ENCODE measurements around the gene CRYBG3. TPM values are rescaled to one million over a fixed set of nuclear protein-coding genes. Genes with fewer than 3 reads are reported as not detected.
A peak's percentile ranks its signal among the peaks of the same experiment; 100 is the strongest.

CRYBG3 gene
- total and polyA plus RNA-seq, 2 donors (not counting 1 experiment from before 2014, with no cell fraction given), result 8.7 to 29.9 TPM

DNA sequence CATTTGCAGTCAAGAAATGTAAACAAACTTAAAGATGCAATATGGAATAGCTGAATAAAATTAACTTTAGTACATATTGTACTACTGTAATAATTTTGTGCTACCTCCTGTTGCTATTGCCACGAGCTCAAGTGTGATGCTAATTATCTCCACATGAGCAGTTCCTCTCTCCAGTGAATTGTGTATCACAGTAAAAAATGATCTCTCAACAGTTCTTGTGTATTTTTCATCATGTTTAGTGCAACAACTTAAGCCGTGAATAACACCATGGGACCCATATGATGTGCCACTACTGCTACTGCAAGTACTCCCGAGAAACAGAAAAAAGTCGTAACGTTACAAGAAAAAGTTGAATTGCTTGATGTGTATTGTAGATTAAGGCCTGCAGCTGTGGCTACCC lies 138.1 kb downstream of the CRYBG3 start:
- Histone ChIP-seq H3K79me2 (ENCODE audit: control insufficient read depth, insufficient read depth, low read length) (peaks cover 2% of the 10 kb centered on the region), H3K9ac (ENCODE audit: insufficient read depth, low read length) (no peak overlapping the region), H4K20me1 (ENCODE audit: control insufficient read depth, extremely low read depth, insufficient read depth, low read length) (no peaks in the 10 kb centered on the region), H2AFZ (ENCODE audit: low read length) (no peak overlapping the region), H3K4me3 (replicated peaks in 1 of 4; ENCODE audit: control extremely low read depth in 1 of 4, insufficient read depth in 1 of 4, low read depth in 3 of 4, low read length in 4 of 4) (no peak overlapping the region), H3K27ac (ENCODE audit: insufficient read depth, low read length) (no peak overlapping the region), H3K36me3 (ENCODE audit: control insufficient read depth, insufficient read depth, low read length) (peaks cover 4% of the 10 kb centered on the region), H3K4me1 (ENCODE audit: control insufficient read depth, extremely low read depth, insufficient read depth, low read length) (peaks cover 9% of the 10 kb centered on the region), H3K9me3 (ENCODE audit: control insufficient read depth, insufficient read depth, low read depth, low read length) (no peaks in the 10 kb centered on the region), H3K4me2 (ENCODE audit: extremely low read depth, insufficient read depth, low read length) (no peak overlapping the region), H3K27me3 (ENCODE audit: control insufficient read depth, insufficient read depth, low read length) (no peaks in the 10 kb centered on the region)
- DNase-seq (ENCODE audit: low read depth in 2 of 2), result no peak
- TF ChIP-seq, protein P1, sequence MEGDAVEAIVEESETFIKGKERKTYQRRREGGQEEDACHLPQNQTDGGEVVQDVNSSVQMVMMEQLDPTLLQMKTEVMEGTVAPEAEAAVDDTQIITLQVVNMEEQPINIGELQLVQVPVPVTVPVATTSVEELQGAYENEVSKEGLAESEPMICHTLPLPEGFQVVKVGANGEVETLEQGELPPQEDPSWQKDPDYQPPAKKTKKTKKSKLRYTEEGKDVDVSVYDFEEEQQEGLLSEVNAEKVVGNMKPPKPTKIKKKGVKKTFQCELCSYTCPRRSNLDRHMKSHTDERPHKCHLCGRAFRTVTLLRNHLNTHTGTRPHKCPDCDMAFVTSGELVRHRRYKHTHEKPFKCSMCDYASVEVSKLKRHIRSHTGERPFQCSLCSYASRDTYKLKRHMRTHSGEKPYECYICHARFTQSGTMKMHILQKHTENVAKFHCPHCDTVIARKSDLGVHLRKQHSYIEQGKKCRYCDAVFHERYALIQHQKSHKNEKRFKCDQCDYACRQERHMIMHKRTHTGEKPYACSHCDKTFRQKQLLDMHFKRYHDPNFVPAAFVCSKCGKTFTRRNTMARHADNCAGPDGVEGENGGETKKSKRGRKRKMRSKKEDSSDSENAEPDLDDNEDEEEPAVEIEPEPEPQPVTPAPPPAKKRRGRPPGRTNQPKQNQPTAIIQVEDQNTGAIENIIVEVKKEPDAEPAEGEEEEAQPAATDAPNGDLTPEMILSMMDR (conservative IDR thresholded peaks at IDR 0.05 in 1 of 2, IDR thresholded peaks at IDR 0.05 in 1 of 2; ENCODE audit: low read depth in 1 of 2, low read length in 2 of 2), result no peak
- TF ChIP-seq EZH2 (IDR thresholded peaks at IDR 0.05; ENCODE audit: low read length, missing control alignments), result no peak

DNA sequence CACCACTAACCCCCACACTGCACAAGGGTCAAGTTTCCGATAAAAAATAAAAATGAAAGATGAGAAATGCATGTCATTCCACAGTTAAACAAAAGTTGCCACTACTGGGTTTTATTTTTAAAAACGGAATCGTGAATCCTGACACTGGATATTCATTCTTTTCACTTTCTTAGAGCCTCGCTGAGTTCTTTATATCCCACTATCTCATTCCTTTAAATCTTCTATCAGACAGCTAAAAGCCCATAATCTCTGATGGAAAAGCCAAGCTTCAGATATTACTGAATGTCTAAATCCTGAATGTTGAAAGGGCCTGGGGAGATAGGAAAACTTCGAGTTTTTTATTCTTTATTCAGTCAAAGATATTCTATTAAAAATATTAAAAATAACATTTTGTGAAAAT lies 138.7 kb downstream of the CRYBG3 start:
- peaks cover 2% of the 10 kb centered on the region for H3K79me2 ChIP-seq (ENCODE audit: control insufficient read depth, insufficient read depth, low read length)
- H3K4me2 ChIP-seq (ENCODE audit: extremely low read depth, insufficient read depth, low read length), result no peak overlapping the region
- peaks cover 4% of the 10 kb centered on the region for H3K36me3 ChIP-seq (ENCODE audit: control insufficient read depth, insufficient read depth, low read length)
- no peaks in the 10 kb centered on the region for H3K27me3 ChIP-seq (ENCODE audit: control insufficient read depth, insufficient read depth, low read length)
- TF ChIP-seq, protein P1 (conservative IDR thresholded peaks at IDR 0.05 in 1 of 2, IDR thresholded peaks at IDR 0.05 in 1 of 2; ENCODE audit: low read depth in 1 of 2, low read length in 2 of 2), result no peak
- no peak for TF ChIP-seq EZH2 (IDR thresholded peaks at IDR 0.05; ENCODE audit: low read length, missing control alignments)
- H3K9me3 ChIP-seq (ENCODE audit: control insufficient read depth, insufficient read depth, low read depth, low read length), result no peaks in the 10 kb centered on the region
- no peaks in the 10 kb centered on the region for H4K20me1 ChIP-seq (ENCODE audit: control insufficient read depth, extremely low read depth, insufficient read depth, low read length)
- no peak for DNase-seq (ENCODE audit: low read depth in 2 of 2)
- H3K9ac ChIP-seq (ENCODE audit: insufficient read depth, low read length), result no peak overlapping the region
- H3K27ac ChIP-seq (ENCODE audit: insufficient read depth, low read length), result no peak overlapping the region
- no peak overlapping the region for H2AFZ ChIP-seq (ENCODE audit: low read length)
- H3K4me1 ChIP-seq (ENCODE audit: control insufficient read depth, extremely low read depth, insufficient read depth, low read length), result peaks cover 9% of the 10 kb centered on the region
- H3K4me3 ChIP-seq (replicated peaks in 1 of 4; ENCODE audit: control extremely low read depth in 1 of 4, insufficient read depth in 1 of 4, low read depth in 3 of 4, low read length in 4 of 4), result no peak overlapping the region

DNA sequence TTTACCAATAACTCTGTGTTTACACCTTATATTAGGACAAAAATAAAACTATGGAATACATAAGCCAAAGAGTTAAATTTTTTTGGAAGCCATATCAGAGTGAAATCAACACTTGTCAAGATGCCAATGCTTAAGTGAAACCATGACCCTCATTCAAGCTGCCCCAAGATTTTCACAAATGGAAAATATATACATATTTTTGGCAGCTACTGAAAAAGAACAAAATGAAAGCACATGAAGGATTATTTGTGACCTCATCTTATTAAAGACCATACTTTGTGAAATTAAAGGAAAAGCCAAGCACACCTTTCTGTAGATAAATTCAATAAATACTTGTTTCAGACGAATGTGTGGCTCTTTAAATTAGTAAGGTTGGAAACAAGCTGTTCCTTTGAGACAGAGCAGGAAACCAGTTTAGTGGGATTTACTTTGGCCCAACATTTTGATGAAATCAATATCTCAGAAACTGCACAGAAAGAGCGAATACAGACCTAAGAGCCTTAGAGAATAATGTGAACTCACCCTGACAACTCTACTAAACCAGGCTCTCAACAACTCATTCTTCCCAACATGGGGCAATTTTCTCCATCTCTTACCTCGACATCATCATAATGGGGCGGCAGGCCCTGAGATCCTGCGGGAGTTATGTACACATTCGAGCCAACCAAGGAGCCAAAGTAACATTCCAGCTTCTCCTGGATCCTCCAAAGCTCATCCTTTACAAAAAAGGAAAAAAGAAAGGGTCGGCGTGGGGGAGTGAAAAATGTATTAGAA lies 139.4 kb downstream of the CRYBG3 start:
- Histone ChIP-seq H4K20me1 (ENCODE audit: control insufficient read depth, extremely low read depth, insufficient read depth, low read length) (no peaks in the 10 kb centered on the region), H3K4me1 (ENCODE audit: control insufficient read depth, extremely low read depth, insufficient read depth, low read length) (peaks cover 9% of the 10 kb centered on the region), H2AFZ (ENCODE audit: low read length) (no peak overlapping the region), H3K4me2 (ENCODE audit: extremely low read depth, insufficient read depth, low read length) (peak overlapping the region; percentile 7), H3K79me2 (ENCODE audit: control insufficient read depth, insufficient read depth, low read length) (peaks cover 2% of the 10 kb centered on the region), H3K9me3 (ENCODE audit: control insufficient read depth, insufficient read depth, low read depth, low read length) (no peaks in the 10 kb centered on the region), H3K4me3 (replicated peaks in 1 of 4; ENCODE audit: control extremely low read depth in 1 of 4, insufficient read depth in 1 of 4, low read depth in 3 of 4, low read length in 4 of 4) (no peak overlapping the region), H3K27ac (ENCODE audit: insufficient read depth, low read length) (no peak overlapping the region), H3K36me3 (ENCODE audit: control insufficient read depth, insufficient read depth, low read length) (peaks cover 4% of the 10 kb centered on the region), H3K27me3 (ENCODE audit: control insufficient read depth, insufficient read depth, low read length) (no peaks in the 10 kb centered on the region), H3K9ac (ENCODE audit: insufficient read depth, low read length) (no peak overlapping the region)
- TF ChIP-seq, protein P1 (conservative IDR thresholded peaks at IDR 0.05 in 1 of 2, IDR thresholded peaks at IDR 0.05 in 1 of 2; ENCODE audit: low read depth in 1 of 2, low read length in 2 of 2), result no peak
- TF ChIP-seq EZH2 (IDR thresholded peaks at IDR 0.05; ENCODE audit: low read length, missing control alignments), result no peak
- DNase-seq (ENCODE audit: low read depth in 2 of 2), result peak in 1 of 2 donors; percentile 51

All from fibroblast of lung (primary cell).